RPMI7951 (cell line): ENCODE data around the gene HACD1. TPM values are rescaled to one million over a fixed set of nuclear protein-coding genes. Genes with fewer than 3 reads are reported as not detected.

ENCODE experiments used
- DNase-seq: peaks from one replicate; pipeline ENCODE4 v3.0.0-alpha.2; 2012; ENCODE audit warnings: low read depth
- total RNA-seq: library from RNA; depleted of rRNA; stranded (reverse); fragments of >200 nt; shearing (Covaris generic); gene quantifications from 2 replicates; pipeline ENCODE4 v1.2.3, GENCODE V29; 2014; rRNA removed

Gene HACD1
- total RNA-seq, 1 experiment from 2014 or later, result 53.9 TPM

GRCh38 chr10:17578603-17579002 is 38.6 kb downstream of the HACD1 start:
- no peak for DNase-seq

GRCh38 chr10:17576768-17577167 is 40.4 kb downstream of the HACD1 start:
- DNase-seq, result no peak

GRCh38 chr10:17564911-17565310 is 52.3 kb downstream of the HACD1 start:
- no peak for DNase-seq

- no peak for DNase-seq
Observed at GRCh38 chr10:17563452-17563851, 53.7 kb downstream of the HACD1 start.

GRCh38 chr10:17562614-17563013 is 54.6 kb downstream of the HACD1 start:
- peak; percentile 63 for DNase-seq

GRCh38 chr10:17561111-17561510 is 56.1 kb downstream of the HACD1 start:
- DNase-seq, result no peak

GRCh38 chr10:17557459-17557858 is 59.7 kb downstream of the HACD1 start:
- no peak for DNase-seq

GRCh38 chr10:17548770-17549169 is 68.4 kb downstream of the HACD1 start:
- DNase-seq, result peak; percentile 40

- DNase-seq, result no peak
Observed at GRCh38 chr10:17548162-17548561, 69.0 kb downstream of the HACD1 start.

GRCh38 chr10:17547060-17547459 is 70.1 kb downstream of the HACD1 start:
- DNase-seq, result no peak

- DNase-seq, result no peak
Observed at GRCh38 chr10:17544465-17544864, 72.7 kb downstream of the HACD1 start.

Other genes with a start within 250 kb of the HACD1 start
- gene ST8SIA6, start 162.8 kb downstream of the HACD1 start, total RNA-seq, result not detected in 2 replicates
- 37.1 and 48.5 TPM in 2 replicates for gene STAM, start 26.8 kb upstream of the HACD1 start, total RNA-seq
- 0.10 and 0.12 TPM in 2 replicates for gene TMEM236, start 134.8 kb upstream of the HACD1 start, total RNA-seq
- gene MRC1, start 192.0 kb upstream of the HACD1 start, total RNA-seq, result not detected in 2 replicates